Thoracic aorta (tissue), 2 donors: ENCODE measurements around the gene KLHL3. TPM values are rescaled to one million over a fixed set of nuclear protein-coding genes. Genes with fewer than 3 reads are reported as not detected.

ENCODE experiments used
- ATAC-seq: fragments of 150-250 bp; one replicate; pipeline ENCODE4 v1.8.0; 2017; ENCODE audit warnings: low read depth; ENCODE audit not compliant: insufficient number of reproducible peaks, low FRiP score
- DNase-seq: peaks from one replicate; pipeline ENCODE4 v3.0.0-alpha.2; 2020; ENCODE audit warnings: low spot score
- H3K27ac ChIP-seq, 2 donors: fragments of 200-600 bp; sonication (generic); 1 replicate in 1 of 2; 2 replicates in 1 of 2; pipeline ENCODE4 v1.5.1; 2016; ENCODE audit warnings: mild to moderate bottlenecking in 2 of 2, moderate library complexity in 2 of 2
- H3K27me3 ChIP-seq: fragments of 200-600 bp; sonication (generic); replicated peaks from 2 replicates; pipeline ENCODE4 v1.6.0; 2016; ENCODE audit warnings: mild to moderate bottlenecking; ENCODE audit not compliant: insufficient read depth
- H3K36me3 ChIP-seq: fragments of 200-600 bp; sonication (generic); one replicate; pipeline ENCODE4 v1.5.1; 2016
- H3K4me1 ChIP-seq, 2 donors: fragments of 200-600 bp; sonication (generic); 1 replicate in 1 of 2; 2 replicates in 1 of 2; pipeline versions ENCODE4 v1.5.1 to v1.6.0; 2016; ENCODE audit warnings: low read depth in 2 of 2, mild to moderate bottlenecking in 1 of 2; ENCODE audit not compliant: control insufficient read depth in 1 of 2
- H3K4me3 ChIP-seq: fragments of 200-600 bp; sonication (generic); 2 replicates; pipeline ENCODE4 v1.5.1; 2016; ENCODE audit warnings: mild to moderate bottlenecking
- H3K9me3 ChIP-seq: fragments of 200-600 bp; sonication (generic); 2 replicates; pipeline ENCODE4 v1.5.1; 2016
- total RNA-seq, 2 donors: library from RNA; depleted of rRNA; stranded (reverse); fragments of >200 nt; gene quantifications; one replicate each; pipeline versions ENCODE4 v1.1.0 to v1.2.3, GENCODE V29; 2016
- TF ChIP-seq, protein P1 (sequence below): fragments of 200-600 bp; sonication (generic); IDR thresholded peaks from one replicate; pipeline ENCODE4 v1.5.1; 2019; ENCODE audit warnings: antibody characterized with exemption

KLHL3 gene
- total RNA-seq, 2 donors from 2014 or later = 9.1 to 12.8 TPM

DNA sequence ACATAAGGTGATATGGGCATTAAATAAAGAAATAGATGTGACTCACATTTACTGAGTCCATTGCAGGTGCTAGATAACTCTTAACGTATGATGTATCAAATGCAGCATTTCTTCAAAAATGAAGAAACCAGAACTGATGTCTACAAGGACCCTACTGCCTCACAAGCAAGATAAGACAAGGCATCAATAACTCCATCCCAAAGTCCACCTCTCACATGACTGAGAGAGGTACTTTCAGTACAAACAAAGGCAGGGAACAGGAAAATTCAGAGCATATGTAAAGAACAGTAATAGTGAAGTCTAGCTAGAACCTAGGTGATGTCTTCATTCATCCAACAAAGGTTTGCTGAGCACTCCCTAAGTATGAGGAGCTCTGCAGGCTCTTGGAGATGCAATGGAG, 54.7 kb downstream of the KLHL3 start:
- no peaks in the 10 kb centered on the region for H3K36me3 ChIP-seq
- ATAC-seq = no peak
- peaks cover 3 to 14% of the 10 kb centered on the region in 2 donors for H3K4me1 ChIP-seq
- TF ChIP-seq, protein P1, sequence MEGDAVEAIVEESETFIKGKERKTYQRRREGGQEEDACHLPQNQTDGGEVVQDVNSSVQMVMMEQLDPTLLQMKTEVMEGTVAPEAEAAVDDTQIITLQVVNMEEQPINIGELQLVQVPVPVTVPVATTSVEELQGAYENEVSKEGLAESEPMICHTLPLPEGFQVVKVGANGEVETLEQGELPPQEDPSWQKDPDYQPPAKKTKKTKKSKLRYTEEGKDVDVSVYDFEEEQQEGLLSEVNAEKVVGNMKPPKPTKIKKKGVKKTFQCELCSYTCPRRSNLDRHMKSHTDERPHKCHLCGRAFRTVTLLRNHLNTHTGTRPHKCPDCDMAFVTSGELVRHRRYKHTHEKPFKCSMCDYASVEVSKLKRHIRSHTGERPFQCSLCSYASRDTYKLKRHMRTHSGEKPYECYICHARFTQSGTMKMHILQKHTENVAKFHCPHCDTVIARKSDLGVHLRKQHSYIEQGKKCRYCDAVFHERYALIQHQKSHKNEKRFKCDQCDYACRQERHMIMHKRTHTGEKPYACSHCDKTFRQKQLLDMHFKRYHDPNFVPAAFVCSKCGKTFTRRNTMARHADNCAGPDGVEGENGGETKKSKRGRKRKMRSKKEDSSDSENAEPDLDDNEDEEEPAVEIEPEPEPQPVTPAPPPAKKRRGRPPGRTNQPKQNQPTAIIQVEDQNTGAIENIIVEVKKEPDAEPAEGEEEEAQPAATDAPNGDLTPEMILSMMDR = no peak
- no peaks in the 10 kb centered on the region for H3K27me3 ChIP-seq
- DNase-seq = no peak
- no peaks in the 10 kb centered on the region for H3K9me3 ChIP-seq
- H3K4me3 ChIP-seq = no peak overlapping the region
- H3K27ac ChIP-seq = no peak overlapping the region

DNA sequence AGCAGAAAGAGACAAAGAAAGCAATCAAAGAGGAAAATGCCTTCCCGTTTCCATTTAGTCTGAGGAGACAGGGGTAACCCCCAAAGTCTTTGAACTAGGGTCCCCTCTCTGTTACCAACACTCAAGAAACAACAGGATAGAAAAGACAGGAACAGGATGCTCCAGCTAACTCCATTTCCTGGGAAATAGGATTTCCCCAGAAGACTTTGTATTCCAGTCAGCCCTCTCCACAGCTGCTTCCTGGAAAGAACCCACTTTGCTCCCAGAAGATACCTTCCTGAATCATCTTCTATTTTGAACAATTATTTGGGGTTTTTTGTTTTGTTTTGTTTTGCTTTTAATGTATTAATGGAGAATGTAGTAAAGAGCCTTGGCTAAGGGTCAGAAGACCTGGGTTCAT, 56.0 kb downstream of the KLHL3 start:
- DNase-seq = no peak
- H3K4me1 ChIP-seq = peaks cover 3 to 14% of the 10 kb centered on the region in 2 donors
- no peaks in the 10 kb centered on the region for H3K36me3 ChIP-seq
- no peaks in the 10 kb centered on the region for H3K27me3 ChIP-seq
- no peak overlapping the region for H3K4me3 ChIP-seq
- H3K9me3 ChIP-seq = no peaks in the 10 kb centered on the region
- H3K27ac ChIP-seq = no peak overlapping the region
- ATAC-seq = no peak
- TF ChIP-seq, protein P1 = no peak

DNA sequence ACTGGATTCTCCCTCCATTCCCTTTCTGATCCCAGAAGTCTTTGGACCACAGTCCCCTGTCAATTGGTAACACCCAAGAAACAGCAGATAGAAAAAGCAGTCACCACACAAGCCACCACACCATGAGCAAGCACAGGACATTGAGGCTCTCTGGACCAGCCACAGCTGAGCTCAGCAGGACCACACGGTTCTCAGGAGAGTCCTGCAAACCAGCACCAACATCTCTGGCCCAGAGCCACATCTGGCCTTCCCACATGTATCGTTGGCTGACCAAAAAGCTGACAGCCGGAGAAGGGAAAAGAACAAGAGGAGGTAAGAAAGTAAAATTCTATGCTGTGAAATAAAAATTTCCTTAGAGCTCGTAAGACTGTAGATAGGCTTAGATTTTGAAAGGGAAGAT, 56.7 kb downstream of the KLHL3 start:
- Histone ChIP-seq H3K4me3 (no peak overlapping the region), H3K27ac (no peak overlapping the region), H3K27me3 (no peaks in the 10 kb centered on the region), H3K9me3 (no peaks in the 10 kb centered on the region), H3K4me1 (peaks cover 3 to 13% of the 10 kb centered on the region in 2 donors), H3K36me3 (no peaks in the 10 kb centered on the region)
- DNase-seq (no peak), ATAC-seq (no peak)
- TF ChIP-seq, protein P1 = no peak

DNA sequence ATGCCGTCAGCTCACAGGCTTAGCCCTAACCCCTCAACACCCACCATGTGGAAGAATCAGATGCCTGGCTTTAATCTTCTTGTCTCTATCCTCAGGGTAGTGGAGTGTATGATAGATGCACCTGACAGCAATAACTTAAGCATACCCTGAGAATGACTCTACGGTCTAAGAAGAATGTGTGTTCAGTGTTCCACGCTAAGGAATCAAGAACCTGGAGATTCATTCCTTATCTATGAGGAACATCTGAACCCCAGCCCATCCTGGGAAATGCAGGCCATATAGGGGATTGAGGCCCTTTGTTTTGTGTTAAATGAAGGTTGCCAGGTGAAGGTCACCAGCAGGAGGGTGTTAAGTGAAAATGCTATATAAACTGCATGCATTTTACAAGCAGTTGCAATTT, 63.0 kb downstream of the KLHL3 start:
- Histone ChIP-seq H3K9me3 (no peaks in the 10 kb centered on the region), H3K4me3 (no peak overlapping the region), H3K27ac (no peak overlapping the region), H3K27me3 (no peaks in the 10 kb centered on the region), H3K4me1 (peaks cover 0 to 2% of the 10 kb centered on the region in 2 donors), H3K36me3 (no peaks in the 10 kb centered on the region)
- TF ChIP-seq, protein P1 = no peak
- DNase-seq (no peak), ATAC-seq (no peak)

DNA sequence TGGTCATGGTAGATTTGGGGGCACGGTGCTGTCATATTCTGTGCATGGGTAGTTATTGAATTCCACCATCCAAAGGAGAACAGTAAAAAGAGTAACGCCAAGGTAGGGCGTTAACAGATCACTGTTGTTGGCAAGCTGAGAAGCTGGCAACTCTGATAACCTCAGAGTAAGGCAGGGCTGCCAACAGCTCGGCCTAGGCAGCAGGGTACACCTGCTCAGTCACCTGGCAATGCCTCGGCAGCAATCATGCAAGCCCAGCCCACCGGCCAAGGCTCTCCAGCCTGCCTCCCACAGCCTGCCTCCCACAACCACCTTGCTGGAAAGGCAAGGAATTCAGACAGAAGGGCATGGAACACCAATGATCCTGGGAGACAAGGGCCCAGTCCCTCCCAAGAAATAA, 63.9 kb downstream of the KLHL3 start:
- ATAC-seq (no peak), DNase-seq (no peak)
- TF ChIP-seq, protein P1 = no peak
- Histone ChIP-seq H3K27ac (no peak overlapping the region), H3K4me3 (no peak overlapping the region), H3K36me3 (no peaks in the 10 kb centered on the region), H3K9me3 (no peaks in the 10 kb centered on the region), H3K27me3 (no peaks in the 10 kb centered on the region), H3K4me1 (peaks cover 7 to 11% of the 10 kb centered on the region in 2 donors)
